Spinal cord (tissue), 10 donors: ENCODE data around the gene AGTR2. TPM values are rescaled to one million over a fixed set of nuclear protein-coding genes. Genes with fewer than 3 reads are reported as not detected.
"Not testable (repeated sequence)": the region's sequence is repeated elsewhere in the genome, so short reads cannot be mapped to it uniquely, and the experiment has no call there.

Experiments
- DNase-seq, 6 donors: peaks; one replicate each; pipeline versions ENCODE4 v3.0.0 to v3.0.0-alpha.2; 2013 to 2015; ENCODE audit warnings: low spot score in 6 of 6, low read depth in 4 of 6
- H3K27ac ChIP-seq: one replicate; pipeline ENCODE4 v1.5.1; 2013; ENCODE audit warnings: low read depth, low read length, control low read depth
- H3K27me3 ChIP-seq: one replicate; pipeline ENCODE4 v1.6.1; 2013; ENCODE audit warnings: low read length; ENCODE audit not compliant: control insufficient read depth, insufficient read depth
- H3K36me3 ChIP-seq: one replicate; pipeline ENCODE4 v1.6.1; 2013; ENCODE audit warnings: low read length; ENCODE audit not compliant: control insufficient read depth, insufficient read depth
- H3K4me1 ChIP-seq: one replicate; pipeline ENCODE4 v1.6.1; 2013; ENCODE audit warnings: low read length; ENCODE audit not compliant: control insufficient read depth, insufficient read depth
- H3K4me3 ChIP-seq: one replicate; pipeline ENCODE4 v1.5.1; 2013; ENCODE audit warnings: low read depth, low read length, control low read depth
- H3K9me3 ChIP-seq: one replicate; pipeline ENCODE4 v1.6.1; 2013; ENCODE audit warnings: low read length; ENCODE audit not compliant: control insufficient read depth, insufficient read depth
- WGBS: methylation state at CpG from one replicate; pipeline ENCODE4 v1.1.5; 2013; ENCODE audit warnings: missing lambda C conversion rate; ENCODE audit not compliant: insufficient coverage; 5-methylcytosine and 5-hydroxymethylcytosine counted together
- polyA plus RNA-seq, 2 donors: library from polyadenylated mRNA; unstranded; fragments of 120-200 nt; gene quantifications; one replicate each; pipeline ENCODE4 v1.2.1, GENCODE V29; 2013; ENCODE audit not compliant: insufficient read length in 2 of 2
- total RNA-seq, 2 donors: library from RNA; depleted of rRNA in 1 of 2; stranded (reverse); fragments of 120-200 nt in 1 of 2; fragments of >200 nt in 1 of 2; gene quantifications; one replicate each; pipeline versions ENCODE4 v1.2.3 to v1.2.4, GENCODE V29; 2013 to 2014
- donor health status: healthy.

The AGTR2 gene
- total and polyA plus RNA-seq, 4 donors, result 0.35 to 5.5 (median 0.68) TPM

GRCh38 chrX:116204932-116205331, 34.4 kb downstream of the AGTR2 start:
- WGBS, result 0% methylated on average over 2 of the region's 3 CpGs
- H3K4me1 ChIP-seq, result no peaks in the 10 kb centered on the region
- peak in 5 of 6 donors; percentile 12 to 78 (median 19) for DNase-seq
- no peaks in the 10 kb centered on the region for H3K9me3 ChIP-seq
- H3K36me3 ChIP-seq, result no peaks in the 10 kb centered on the region
- H3K27ac ChIP-seq, result no peak overlapping the region
- no peak overlapping the region for H3K4me3 ChIP-seq
- no peaks in the 10 kb centered on the region for H3K27me3 ChIP-seq

DNA sequence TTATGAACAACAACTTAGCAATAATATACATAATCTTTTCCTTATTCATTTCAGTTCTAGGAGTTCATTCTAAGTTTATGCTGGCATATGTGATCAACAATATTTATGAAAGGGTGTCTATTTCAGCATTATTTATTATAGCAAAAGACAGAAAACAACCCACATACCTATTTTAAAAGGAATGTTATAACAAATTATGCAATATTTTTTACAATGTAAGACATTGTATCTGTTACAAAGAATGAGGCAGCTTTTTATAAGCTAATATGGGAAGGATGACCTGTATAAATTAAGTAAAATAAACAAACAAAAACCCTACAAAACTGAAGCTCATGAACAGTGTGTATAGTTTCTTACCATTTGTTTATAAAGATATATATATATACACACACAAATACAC, 42.7 kb downstream of the AGTR2 start:
- no peak overlapping the region for H3K27ac ChIP-seq
- no peak for DNase-seq
- H3K27me3 ChIP-seq, result no peaks in the 10 kb centered on the region
- no peaks in the 10 kb centered on the region for H3K9me3 ChIP-seq
- no peak overlapping the region for H3K4me3 ChIP-seq
- no peaks in the 10 kb centered on the region for H3K36me3 ChIP-seq
- no peaks in the 10 kb centered on the region for H3K4me1 ChIP-seq

DNA sequence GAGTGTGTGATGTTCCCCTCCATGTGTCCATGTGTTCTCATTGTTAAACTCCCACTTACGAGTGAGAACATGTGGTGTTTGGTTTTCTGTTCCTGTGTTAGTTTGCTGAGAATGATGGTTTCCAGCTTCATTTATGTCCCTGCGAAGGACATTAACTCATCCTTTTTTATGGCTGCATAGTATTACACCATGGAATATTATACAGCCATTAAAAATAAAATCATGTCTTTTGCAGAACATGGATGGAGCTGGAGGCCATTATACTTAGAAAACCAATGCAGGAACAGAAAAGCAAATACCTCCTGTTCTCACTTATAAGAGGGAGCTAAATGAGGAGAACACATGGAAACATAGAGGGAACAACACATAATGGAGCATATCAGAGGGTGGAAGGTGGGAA, 46.5 kb downstream of the AGTR2 start:
- no CpG with 5 or more reads among the region's 2 CpGs for WGBS
- H3K27me3 ChIP-seq, H3K27ac ChIP-seq, H3K4me1 ChIP-seq, H3K4me3 ChIP-seq, H3K9me3 ChIP-seq, H3K36me3 ChIP-seq, DNase-seq: not testable (repeated sequence)
